ENCODE data around the gene GRWD1.

Gene GRWD1

DNA sequence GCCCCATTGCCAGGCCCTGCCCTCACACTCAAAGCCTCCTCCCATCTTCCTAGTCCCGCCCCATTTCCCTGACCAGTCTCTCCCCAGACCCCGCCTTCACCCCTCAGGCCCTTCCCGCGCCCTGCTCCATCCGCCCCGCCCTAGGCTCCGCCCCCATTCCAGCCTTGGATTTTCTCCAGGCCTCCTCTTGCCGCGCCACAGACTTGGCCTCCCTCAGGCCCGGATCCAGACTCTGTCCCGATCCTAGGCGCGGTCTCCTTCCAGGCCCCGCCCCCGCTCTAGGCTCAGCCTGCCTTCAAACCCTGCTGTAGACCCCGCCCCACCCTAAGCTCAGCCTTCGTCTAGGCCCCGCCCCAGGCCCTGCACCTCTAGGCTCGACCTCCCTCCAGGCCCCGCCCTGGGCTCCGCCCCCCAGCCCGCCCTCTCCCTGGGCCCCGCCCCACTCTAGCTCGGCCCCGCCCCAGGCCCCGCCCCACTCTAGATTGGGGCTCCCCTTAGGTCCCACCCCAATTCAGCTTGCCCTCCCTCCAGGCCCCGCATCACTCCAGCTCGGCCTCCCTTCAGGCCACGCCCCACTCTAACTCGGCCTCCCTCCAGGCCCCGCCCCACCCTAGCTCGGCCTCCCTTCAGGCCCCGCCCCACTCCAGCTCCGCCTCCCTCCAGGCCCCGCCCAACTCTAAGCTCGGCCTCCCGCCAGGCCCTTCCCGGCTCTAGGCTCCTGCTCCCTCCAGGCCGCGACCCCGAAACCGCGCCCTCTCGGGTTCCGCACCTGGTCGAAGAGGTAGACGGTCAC lies 47.3 kb downstream of the GRWD1 start:
- peak; percentile 41; the same call in 1 of the 2 replicates for TF ChIP-seq NFIC (IDR thresholded peaks at IDR 0.05)
- no peak for TF ChIP-seq EP300 (IDR thresholded peaks at IDR 0.05; ENCODE audit: borderline replicate concordance)
- peak; percentile 15; the same call in 1 of the 2 replicates for TF ChIP-seq MAX (IDR thresholded peaks at IDR 0.05)
- TF ChIP-seq TEAD4 (IDR thresholded peaks at IDR 0.05) = peak; percentile 31; the same call in 1 of the 2 replicates
- 0 out of 2 replicates have a peak, but pooled peaks have one; percentile 28 for TF ChIP-seq EGR1 (IDR thresholded peaks at IDR 0.05)

DNA sequence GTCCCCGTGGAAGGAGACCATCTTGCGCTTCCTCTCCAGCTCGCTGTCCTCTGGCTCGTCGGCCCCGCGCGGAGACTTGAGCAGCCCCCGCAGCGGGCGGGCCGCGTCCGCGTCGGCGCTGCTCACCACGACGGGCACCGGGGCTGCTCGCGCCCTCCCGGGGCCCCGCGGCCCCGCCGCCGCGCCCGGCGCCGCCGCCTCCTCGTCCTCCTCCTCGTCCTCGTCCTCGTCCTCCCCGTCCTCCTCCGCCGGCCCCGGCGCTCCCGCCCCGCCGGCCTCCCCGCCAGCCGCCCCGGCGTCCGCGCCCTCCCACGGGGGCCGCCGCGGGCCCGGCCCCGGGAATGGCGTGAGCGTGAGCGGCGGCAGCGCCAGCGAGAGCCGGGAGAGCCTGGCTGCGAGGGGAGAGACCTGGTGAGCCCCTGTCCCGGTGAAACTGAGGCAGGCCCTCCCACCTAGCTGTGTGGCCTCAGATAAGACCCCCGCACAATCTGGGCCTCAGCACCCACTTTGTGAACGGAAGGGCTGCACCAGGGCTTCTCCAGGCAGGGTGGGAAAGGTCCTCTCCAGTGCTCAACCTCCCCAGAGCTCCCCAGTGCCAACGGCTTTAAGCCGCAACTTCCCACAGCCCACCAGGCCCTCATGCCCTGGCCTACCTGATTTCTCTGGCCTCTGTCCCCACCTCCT lies 48.1 kb downstream of the GRWD1 start:
- 0 out of 2 replicates have a peak, but pooled peaks have one; percentile 10 for TF ChIP-seq YY1 (IDR thresholded peaks at IDR 0.05; ENCODE audit: low read depth)
- peak; percentile 42; the same call in 1 of the 2 replicates for TF ChIP-seq MAX (IDR thresholded peaks at IDR 0.05)
- TF ChIP-seq ZBTB7A (IDR thresholded peaks at IDR 0.05; ENCODE audit: low read depth) = peak; percentile 32; the same call in 1 of the 2 replicates
- TF ChIP-seq EGR1 (IDR thresholded peaks at IDR 0.05) = no peak

DNA sequence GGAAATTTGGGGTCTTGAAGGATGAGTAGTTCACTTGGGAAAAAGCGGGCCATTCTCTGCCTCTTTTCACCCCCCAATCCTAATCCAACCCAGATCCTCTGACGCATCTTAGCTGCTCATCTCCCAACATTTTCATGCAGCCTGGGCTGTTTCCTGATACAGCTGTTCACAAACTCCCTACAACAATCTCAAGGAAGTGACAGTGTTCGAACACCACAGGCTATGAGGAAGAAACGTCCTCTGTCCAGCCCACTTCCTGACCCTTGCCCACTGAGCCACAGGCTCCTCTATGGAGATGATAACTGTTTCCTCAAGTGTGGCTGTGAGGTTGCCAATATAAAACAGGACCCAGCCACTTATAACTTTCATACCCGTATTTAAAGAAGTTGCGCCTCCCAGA lies 49.6 kb downstream of the GRWD1 start:
- TF ChIP-seq, protein P1, sequence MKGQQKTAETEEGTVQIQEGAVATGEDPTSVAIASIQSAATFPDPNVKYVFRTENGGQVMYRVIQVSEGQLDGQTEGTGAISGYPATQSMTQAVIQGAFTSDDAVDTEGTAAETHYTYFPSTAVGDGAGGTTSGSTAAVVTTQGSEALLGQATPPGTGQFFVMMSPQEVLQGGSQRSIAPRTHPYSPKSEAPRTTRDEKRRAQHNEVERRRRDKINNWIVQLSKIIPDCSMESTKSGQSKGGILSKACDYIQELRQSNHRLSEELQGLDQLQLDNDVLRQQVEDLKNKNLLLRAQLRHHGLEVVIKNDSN (IDR thresholded peaks at IDR 0.05) = no peak
- TF ChIP-seq MAX (IDR thresholded peaks at IDR 0.05) (no peak), ZBTB7A (IDR thresholded peaks at IDR 0.05; ENCODE audit: low read depth) (no peak), CREB1 (IDR thresholded peaks at IDR 0.05; ENCODE audit: low read depth) (no peak), TAF1 (IDR thresholded peaks at IDR 0.05; ENCODE audit: low read depth) (no peak), FOXM1 (IDR thresholded peaks at IDR 0.05; ENCODE audit: borderline replicate concordance, low read depth) (no peak), TEAD4 (IDR thresholded peaks at IDR 0.05) (no peak), CEBPB (IDR thresholded peaks at IDR 0.05) (no peak), NFIC (IDR thresholded peaks at IDR 0.05) (no peak), RAD21 (IDR thresholded peaks at IDR 0.05; ENCODE audit: low read depth) (no peak), EGR1 (IDR thresholded peaks at IDR 0.05) (no peak), EP300 (IDR thresholded peaks at IDR 0.05; ENCODE audit: borderline replicate concordance) (no peak), YY1 (IDR thresholded peaks at IDR 0.05; ENCODE audit: low read depth) (no peak), TCF12 (IDR thresholded peaks at IDR 0.05; ENCODE audit: low read depth) (no peak)
- TF ChIP-seq, protein P2, sequence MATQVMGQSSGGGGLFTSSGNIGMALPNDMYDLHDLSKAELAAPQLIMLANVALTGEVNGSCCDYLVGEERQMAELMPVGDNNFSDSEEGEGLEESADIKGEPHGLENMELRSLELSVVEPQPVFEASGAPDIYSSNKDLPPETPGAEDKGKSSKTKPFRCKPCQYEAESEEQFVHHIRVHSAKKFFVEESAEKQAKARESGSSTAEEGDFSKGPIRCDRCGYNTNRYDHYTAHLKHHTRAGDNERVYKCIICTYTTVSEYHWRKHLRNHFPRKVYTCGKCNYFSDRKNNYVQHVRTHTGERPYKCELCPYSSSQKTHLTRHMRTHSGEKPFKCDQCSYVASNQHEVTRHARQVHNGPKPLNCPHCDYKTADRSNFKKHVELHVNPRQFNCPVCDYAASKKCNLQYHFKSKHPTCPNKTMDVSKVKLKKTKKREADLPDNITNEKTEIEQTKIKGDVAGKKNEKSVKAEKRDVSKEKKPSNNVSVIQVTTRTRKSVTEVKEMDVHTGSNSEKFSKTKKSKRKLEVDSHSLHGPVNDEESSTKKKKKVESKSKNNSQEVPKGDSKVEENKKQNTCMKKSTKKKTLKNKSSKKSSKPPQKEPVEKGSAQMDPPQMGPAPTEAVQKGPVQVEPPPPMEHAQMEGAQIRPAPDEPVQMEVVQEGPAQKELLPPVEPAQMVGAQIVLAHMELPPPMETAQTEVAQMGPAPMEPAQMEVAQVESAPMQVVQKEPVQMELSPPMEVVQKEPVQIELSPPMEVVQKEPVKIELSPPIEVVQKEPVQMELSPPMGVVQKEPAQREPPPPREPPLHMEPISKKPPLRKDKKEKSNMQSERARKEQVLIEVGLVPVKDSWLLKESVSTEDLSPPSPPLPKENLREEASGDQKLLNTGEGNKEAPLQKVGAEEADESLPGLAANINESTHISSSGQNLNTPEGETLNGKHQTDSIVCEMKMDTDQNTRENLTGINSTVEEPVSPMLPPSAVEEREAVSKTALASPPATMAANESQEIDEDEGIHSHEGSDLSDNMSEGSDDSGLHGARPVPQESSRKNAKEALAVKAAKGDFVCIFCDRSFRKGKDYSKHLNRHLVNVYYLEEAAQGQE (IDR thresholded peaks at IDR 0.05; ENCODE audit: low read depth) = no peak

GRCh38 chr19:48496959-48497727 lies 51.4 kb downstream of the GRWD1 start:
- TF ChIP-seq MAX (IDR thresholded peaks at IDR 0.05) (no peak), CREB1 (IDR thresholded peaks at IDR 0.05; ENCODE audit: low read depth) (no peak), ZBTB7A (IDR thresholded peaks at IDR 0.05; ENCODE audit: low read depth) (no peak), TAF1 (IDR thresholded peaks at IDR 0.05; ENCODE audit: low read depth) (no peak), NFIC (IDR thresholded peaks at IDR 0.05) (no peak), EP300 (IDR thresholded peaks at IDR 0.05; ENCODE audit: borderline replicate concordance) (no peak)
- TF ChIP-seq, protein P2 (IDR thresholded peaks at IDR 0.05; ENCODE audit: low read depth) = no peak

Data from Ishikawa (cell line).